Measurements from ENCODE around the gene TGFBR2. TPM values are rescaled to one million over a fixed set of nuclear protein-coding genes. Genes with fewer than 3 reads are reported as not detected.

The TGFBR2 gene
- total RNA-seq, 1 experiment from 2014 or later: 45.9 TPM

DNA sequence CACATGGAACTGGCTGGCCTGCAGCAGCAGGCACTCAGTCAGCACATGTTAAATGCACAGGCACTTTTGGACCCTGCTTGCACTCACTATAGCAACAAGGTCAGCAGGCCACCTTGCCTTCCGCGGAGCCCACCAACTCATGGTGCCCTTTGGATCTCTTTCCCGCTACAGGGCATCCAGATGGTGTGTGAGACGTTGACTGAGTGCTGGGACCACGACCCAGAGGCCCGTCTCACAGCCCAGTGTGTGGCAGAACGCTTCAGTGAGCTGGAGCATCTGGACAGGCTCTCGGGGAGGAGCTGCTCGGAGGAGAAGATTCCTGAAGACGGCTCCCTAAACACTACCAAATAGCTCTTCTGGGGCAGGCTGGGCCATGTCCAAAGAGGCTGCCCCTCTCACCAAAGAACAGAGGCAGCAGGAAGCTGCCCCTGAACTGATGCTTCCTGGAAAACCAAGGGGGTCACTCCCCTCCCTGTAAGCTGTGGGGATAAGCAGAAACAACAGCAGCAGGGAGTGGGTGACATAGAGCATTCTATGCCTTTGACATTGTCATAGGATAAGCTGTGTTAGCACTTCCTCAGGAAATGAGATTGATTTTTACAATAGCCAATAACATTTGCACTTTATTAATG is 85.0 kb downstream of the TGFBR2 start:
- CTCF ChIA-PET: no interaction called here
- Histone ChIP-seq H3K4me1 (ENCODE audit: control insufficient read depth, insufficient read depth, low read length) (peaks cover 39% of the 10 kb centered on the region), H3K36me3 (ENCODE audit: control insufficient read depth, insufficient read depth, low read length) (peaks cover 10% of the 10 kb centered on the region; the same call in 1 of the 2 replicates), H3K4me3 (ENCODE audit: low read depth in 2 of 2, low read length in 2 of 2) (no peak overlapping the region), H3K27me3 (ENCODE audit: control insufficient read depth, insufficient read depth, low read length) (no peaks in the 10 kb centered on the region), H3K9me3 (ENCODE audit: control insufficient read depth, insufficient read depth, low read depth, low read length) (no peaks in the 10 kb centered on the region), H3K27ac (ENCODE audit: low read length) (peak overlapping the region; percentile 23; the same call in 1 of the 2 replicates)
- ATAC-seq: no peak
- in situ Hi-C loops (cut with HindIII; ENCODE audit: low pct_unique_long_range_greater_than_20kb, low sequenced_read_pairs) (no loop called here), intact Hi-C loops (cut with micrococcal nuclease; ENCODE audit: unreplicated experiment) (loop anchor here (5.0 to 10.0 kb wide), 2 partner anchors 79 to 577 kb away; no protein-coding TSS in a partner anchor)
- no peak for DNase-seq (ENCODE audit: low read depth, low spot score)
- POLR2A ChIA-PET: no interaction called here
- no peak for TF ChIP-seq POLR2AphosphoS5 (IDR thresholded peaks at IDR 0.05; ENCODE audit: low read depth, low read length)
- no TSS peak for BruUV-seq (replicated peaks)

DNA sequence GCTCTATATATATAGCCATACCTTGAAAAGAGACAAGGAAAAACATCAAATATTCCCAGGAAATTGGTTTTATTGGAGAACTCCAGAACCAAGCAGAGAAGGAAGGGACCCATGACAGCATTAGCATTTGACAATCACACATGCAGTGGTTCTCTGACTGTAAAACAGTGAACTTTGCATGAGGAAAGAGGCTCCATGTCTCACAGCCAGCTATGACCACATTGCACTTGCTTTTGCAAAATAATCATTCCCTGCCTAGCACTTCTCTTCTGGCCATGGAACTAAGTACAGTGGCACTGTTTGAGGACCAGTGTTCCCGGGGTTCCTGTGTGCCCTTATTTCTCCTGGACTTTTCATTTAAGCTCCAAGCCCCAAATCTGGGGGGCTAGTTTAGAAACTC is 85.5 kb downstream of the TGFBR2 start:
- POLR2A ChIA-PET: no interaction called here
- Histone ChIP-seq H3K27ac (ENCODE audit: low read length) (no peak overlapping the region), H3K36me3 (ENCODE audit: control insufficient read depth, insufficient read depth, low read length) (peaks cover 10% of the 10 kb centered on the region; the same call in 1 of the 2 replicates), H3K4me1 (ENCODE audit: control insufficient read depth, insufficient read depth, low read length) (peaks cover 39% of the 10 kb centered on the region), H3K27me3 (ENCODE audit: control insufficient read depth, insufficient read depth, low read length) (no peaks in the 10 kb centered on the region), H3K4me3 (ENCODE audit: low read depth in 2 of 2, low read length in 2 of 2) (no peak overlapping the region), H3K9me3 (ENCODE audit: control insufficient read depth, insufficient read depth, low read depth, low read length) (no peaks in the 10 kb centered on the region)
- no TSS peak for BruUV-seq (replicated peaks)
- in situ Hi-C loops (cut with HindIII; ENCODE audit: low pct_unique_long_range_greater_than_20kb, low sequenced_read_pairs) (no loop called here), intact Hi-C loops (cut with micrococcal nuclease; ENCODE audit: unreplicated experiment) (loop anchor here (2.0 to 10.0 kb wide), 4 partner anchors 80 to 649 kb away; no protein-coding TSS in a partner anchor)
- DNase-seq (ENCODE audit: low read depth, low spot score) (no peak), ATAC-seq (no peak)
- TF ChIP-seq SIN3A (IDR thresholded peaks at IDR 0.05; ENCODE audit: borderline replicate concordance, insufficient read depth, low read depth, low read length): no peak
- no peak for TF ChIP-seq POLR2AphosphoS5 (IDR thresholded peaks at IDR 0.05; ENCODE audit: low read depth, low read length)
- no peak for TF ChIP-seq CTCF (IDR thresholded peaks at IDR 0.05)
- TF ChIP-seq TCF7L2 (IDR thresholded peaks at IDR 0.05; ENCODE audit: low read depth, low read length): no peak
- no peak for TF ChIP-seq REST (IDR thresholded peaks at IDR 0.05; ENCODE audit: insufficient read depth in 1 of 2, low read depth in 2 of 2, low read length in 1 of 2)
- CTCF ChIA-PET: no interaction called here

DNA sequence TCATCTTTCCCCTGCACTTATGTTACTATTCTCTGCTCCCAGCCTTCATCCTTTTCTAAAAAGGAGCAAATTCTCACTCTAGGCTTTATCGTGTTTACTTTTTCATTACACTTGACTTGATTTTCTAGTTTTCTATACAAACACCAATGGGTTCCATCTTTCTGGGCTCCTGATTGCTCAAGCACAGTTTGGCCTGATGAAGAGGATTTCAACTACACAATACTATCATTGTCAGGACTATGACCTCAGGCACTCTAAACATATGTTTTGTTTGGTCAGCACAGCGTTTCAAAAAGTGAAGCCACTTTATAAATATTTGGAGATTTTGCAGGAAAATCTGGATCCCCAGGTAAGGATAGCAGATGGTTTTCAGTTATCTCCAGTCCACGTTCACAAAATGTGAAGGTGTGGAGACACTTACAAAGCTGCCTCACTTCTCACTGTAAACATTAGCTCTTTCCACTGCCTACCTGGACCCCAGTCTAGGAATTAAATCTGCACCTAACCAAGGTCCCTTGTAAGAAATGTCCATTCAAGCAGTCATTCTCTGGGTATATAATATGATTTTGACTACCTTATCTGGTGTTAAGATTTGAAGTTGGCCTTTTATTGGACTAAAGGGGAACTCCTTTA is 86.2 kb downstream of the TGFBR2 start:
- intact Hi-C loops (cut with micrococcal nuclease; ENCODE audit: unreplicated experiment) (loop anchor here (2.0 to 10.0 kb wide), 4 partner anchors 80 to 650 kb away; no protein-coding TSS in a partner anchor), in situ Hi-C loops (cut with HindIII; ENCODE audit: low pct_unique_long_range_greater_than_20kb, low sequenced_read_pairs) (no loop called here)
- Histone ChIP-seq H3K4me3 (ENCODE audit: low read depth in 2 of 2, low read length in 2 of 2) (no peak overlapping the region), H3K36me3 (ENCODE audit: control insufficient read depth, insufficient read depth, low read length) (peaks cover 8% of the 10 kb centered on the region; the same call in 1 of the 2 replicates), H3K27ac (ENCODE audit: low read length) (peak overlapping the region; percentile 63), H3K27me3 (ENCODE audit: control insufficient read depth, insufficient read depth, low read length) (no peaks in the 10 kb centered on the region), H3K9me3 (ENCODE audit: control insufficient read depth, insufficient read depth, low read depth, low read length) (no peaks in the 10 kb centered on the region), H3K4me1 (ENCODE audit: control insufficient read depth, insufficient read depth, low read length) (peaks cover 39% of the 10 kb centered on the region)
- ChIA-PET CTCF (interaction anchor here (0.8 kb wide), 1 partner anchor 495 kb away, joined by 3 read pairs; no protein-coding TSS in a partner anchor), POLR2A (no interaction called here)
- TF ChIP-seq SIN3A (IDR thresholded peaks at IDR 0.05; ENCODE audit: borderline replicate concordance, insufficient read depth, low read depth, low read length) (no peak), REST (IDR thresholded peaks at IDR 0.05; ENCODE audit: insufficient read depth in 1 of 2, low read depth in 2 of 2, low read length in 1 of 2) (no peak), TCF7L2 (IDR thresholded peaks at IDR 0.05; ENCODE audit: low read depth, low read length) (no peak), POLR2AphosphoS5 (IDR thresholded peaks at IDR 0.05; ENCODE audit: low read depth, low read length) (no peak), CTCF (IDR thresholded peaks at IDR 0.05) (no peak)
- ATAC-seq (no peak), DNase-seq (ENCODE audit: low read depth, low spot score) (no peak)
- no TSS peak for BruUV-seq (replicated peaks)

Data from Panc1 (cell line).